GM23338 (cell line): Measurements from ENCODE around the gene FN3K. TPM values are rescaled to one million over a fixed set of nuclear protein-coding genes. Genes with fewer than 3 reads are reported as not detected.

Experiments
- ATAC-seq: fragments of 200-7000 bp; cut with Tn5 transposase; 3 replicates; pipeline ENCODE4 v1.9.1; 2020
- DNase-seq: peaks from one replicate; pipeline ENCODE4 v3.0.0-alpha.2; 2015; ENCODE audit warnings: low spot score
- H2AFZ ChIP-seq: fragments of 200-600 bp; sonication (generic); 2 replicates; pipeline ENCODE4 v1.8.0; 2016; ENCODE audit warnings: antibody characterized with exemption, mild to moderate bottlenecking, moderate library complexity
- H3F3A ChIP-seq: fragments of 200-600 bp; sonication (generic); replicated peaks from 2 replicates; pipeline ENCODE4 v1.8.0; 2017; ENCODE audit warnings: antibody characterized with exemption, mixed run types, low read depth
- H3K27ac ChIP-seq: fragments of 200-600 bp; sonication (generic); 2 replicates; pipeline ENCODE4 v1.6.1; 2016; ENCODE audit warnings: low read depth
- H3K27me3 ChIP-seq: fragments of 200-600 bp; sonication (generic); 2 replicates; pipeline ENCODE4 v1.8.0; 2016; ENCODE audit warnings: mild to moderate bottlenecking, mixed run types, moderate library complexity; ENCODE audit not compliant: insufficient read depth
- H3K36me3 ChIP-seq: fragments of 200-600 bp; sonication (generic); 2 replicates; pipeline ENCODE4 v1.8.0; 2016; ENCODE audit warnings: mild to moderate bottlenecking; ENCODE audit not compliant: insufficient read depth
- H3K4me1 ChIP-seq: fragments of 200-600 bp; sonication (generic); 2 replicates; pipeline ENCODE4 v1.8.0; 2016; ENCODE audit warnings: mild to moderate bottlenecking, moderate library complexity; ENCODE audit not compliant: insufficient read depth
- H3K4me2 ChIP-seq: fragments of 200-600 bp; sonication (generic); 2 replicates; pipeline ENCODE4 v1.7.1; 2017; ENCODE audit warnings: mixed run types
- H3K4me3 ChIP-seq: fragments of 200-600 bp; sonication (generic); 2 replicates; pipeline ENCODE4 v1.6.1; 2016; ENCODE audit warnings: mixed run types
- H3K79me2 ChIP-seq: fragments of 200-600 bp; sonication (generic); replicated peaks from 2 replicates; pipeline ENCODE4 v1.8.0; 2017; ENCODE audit warnings: mild to moderate bottlenecking; ENCODE audit not compliant: insufficient read depth
- H3K9me2 ChIP-seq: fragments of 200-600 bp; sonication (generic); 2 replicates; pipeline ENCODE4 v1.8.0; 2017; ENCODE audit not compliant: insufficient read depth
- H4K20me1 ChIP-seq: fragments of 200-600 bp; sonication (generic); replicated peaks from 2 replicates; pipeline ENCODE4 v1.8.0; 2017; ENCODE audit warnings: mild to moderate bottlenecking; ENCODE audit not compliant: insufficient read depth
- H3K27ac Mint-ChIP-seq: 2 replicates; pipeline ENCODE4 v1.8.0; 2020; ENCODE audit warnings: inconsistent platforms, mild to moderate bottlenecking, moderate library complexity, mixed read lengths
- H3K27me3 Mint-ChIP-seq: 3 replicates; pipeline ENCODE4 v1.8.0; 2022; ENCODE audit warnings: low read depth, mild to moderate bottlenecking, moderate library complexity, mixed read lengths, inconsistent platforms; ENCODE audit not compliant: insufficient read depth, poor library complexity
- H3K36me3 Mint-ChIP-seq: 3 replicates; pipeline ENCODE4 v1.8.0; 2021; ENCODE audit warnings: low read depth, mild to moderate bottlenecking, inconsistent platforms, moderate library complexity, mixed read lengths
- H3K4me1 Mint-ChIP-seq: 3 replicates; pipeline ENCODE4 v1.8.0; 2020; ENCODE audit warnings: mild to moderate bottlenecking, inconsistent platforms, mixed read lengths
- H3K4me3 Mint-ChIP-seq: 3 replicates; pipeline ENCODE4 v1.8.0; 2021; ENCODE audit warnings: moderate library complexity, mild to moderate bottlenecking, inconsistent platforms, mixed read lengths
- H3K9me3 Mint-ChIP-seq: 3 replicates; pipeline ENCODE4 v1.8.0; 2020; ENCODE audit warnings: moderate library complexity, mild to moderate bottlenecking, inconsistent platforms, mixed read lengths
- CREB1 ChIP-seq: fragments of 250-450 bp; sonication (Bioruptor Pico); IDR thresholded peaks from 2 replicates; pipeline ENCODE4 v1.5.0; 2020; ENCODE audit warnings: low read depth, mild to moderate bottlenecking, moderate library complexity
- EZH2 ChIP-seq: fragments of 200-600 bp; sonication (generic); IDR thresholded peaks from one replicate; pipeline ENCODE4 v1.8.0; 2017; ENCODE audit warnings: antibody characterized with exemption, mild to moderate bottlenecking, low read depth; ENCODE audit not compliant: unreplicated experiment
- EZH2phosphoT487 ChIP-seq: fragments of 200-600 bp; sonication (generic); IDR thresholded peaks from one replicate; pipeline ENCODE4 v1.8.1; 2018; ENCODE audit warnings: antibody characterized with exemption; ENCODE audit not compliant: unreplicated experiment
- NANOG ChIP-seq: IDR thresholded peaks from 2 replicates; pipeline ENCODE4 v1.6.1; 2016; ENCODE audit warnings: antibody characterized with exemption, borderline replicate concordance
- REST ChIP-seq: IDR thresholded peaks from one replicate; pipeline ENCODE4 v1.6.1; 2018; ENCODE audit warnings: antibody characterized with exemption; ENCODE audit not compliant: unreplicated experiment
- STAT1 ChIP-seq: IDR thresholded peaks from one replicate; pipeline ENCODE4 v1.6.1; 2016; ENCODE audit warnings: antibody characterized with exemption; ENCODE audit not compliant: unreplicated experiment
- ZNF114 ChIP-seq: fragments of 250-450 bp; sonication (Bioruptor Pico); IDR thresholded peaks from 2 replicates; pipeline ENCODE4 v1.5.0; 2020; ENCODE audit warnings: mild to moderate bottlenecking, moderate library complexity
- ZNF462 ChIP-seq: fragments of 250-450 bp; sonication (Bioruptor Pico); IDR thresholded peaks from 2 replicates; pipeline ENCODE4 v1.5.0; 2020; ENCODE audit warnings: mild to moderate bottlenecking, moderate library complexity
- polyA plus RNA-seq: library from polyadenylated mRNA; unstranded; fragments of >200 nt; fragmentation: Nextera tagmentation; extraction: Ambion mirVana; gene quantifications from 2 replicates; pipeline ENCODE4 v1.2.1, GENCODE V29; 2016
- total RNA-seq: library from RNA; depleted of rRNA; stranded (reverse); fragments of >200 nt; shearing (Covaris generic); gene quantifications from 2 replicates; pipeline ENCODE4 v1.2.3, GENCODE V29; 2014
- TF ChIP-seq, protein P1 (sequence below): IDR thresholded peaks from 2 replicates; pipeline ENCODE4 v1.6.1; 2016; ENCODE audit warnings: antibody characterized with exemption

Gene FN3K
- total and polyA plus RNA-seq, 2 experiments from 2014 or later = 5.3 to 12.9 TPM

GRCh38 chr17:82686366-82687324 lies 48.8 kb upstream of the FN3K start:
- Histone ChIP-seq H3K4me1 (no peaks in the 10 kb centered on the region), H3K27ac (no peak overlapping the region; the same call in 1 of the 2 replicates), H3K79me2 (no peaks in the 10 kb centered on the region), H4K20me1 (no peaks in the 10 kb centered on the region), H3K4me3 (no peak overlapping the region), H3K36me3 (no peaks in the 10 kb centered on the region), H3F3A (no peaks in the 10 kb centered on the region), H2AFZ (no peak overlapping the region), H3K9me2 (no peaks in the 10 kb centered on the region), H3K4me2 (no peak overlapping the region), H3K27me3 (no peaks in the 10 kb centered on the region)
- Mint-ChIP-seq H3K9me3 (peaks cover 8% of the 10 kb centered on the region; the same call in 2 of the 3 replicates), H3K4me1 (no peaks in the 10 kb centered on the region; the same call in 2 of the 3 replicates), H3K27ac (no peak overlapping the region; the same call in 1 of the 2 replicates), H3K36me3 (no peaks in the 10 kb centered on the region), H3K27me3 (no peaks in the 10 kb centered on the region), H3K4me3 (no peak overlapping the region; the same call in 2 of the 3 replicates)
- DNase-seq = no peak
- no peak for ATAC-seq
- TF ChIP-seq ZNF114 (no peak), EZH2phosphoT487 (no peak), CREB1 (CRISPR knock-in tag) (no peak), REST (no peak)
- TF ChIP-seq, protein P1, sequence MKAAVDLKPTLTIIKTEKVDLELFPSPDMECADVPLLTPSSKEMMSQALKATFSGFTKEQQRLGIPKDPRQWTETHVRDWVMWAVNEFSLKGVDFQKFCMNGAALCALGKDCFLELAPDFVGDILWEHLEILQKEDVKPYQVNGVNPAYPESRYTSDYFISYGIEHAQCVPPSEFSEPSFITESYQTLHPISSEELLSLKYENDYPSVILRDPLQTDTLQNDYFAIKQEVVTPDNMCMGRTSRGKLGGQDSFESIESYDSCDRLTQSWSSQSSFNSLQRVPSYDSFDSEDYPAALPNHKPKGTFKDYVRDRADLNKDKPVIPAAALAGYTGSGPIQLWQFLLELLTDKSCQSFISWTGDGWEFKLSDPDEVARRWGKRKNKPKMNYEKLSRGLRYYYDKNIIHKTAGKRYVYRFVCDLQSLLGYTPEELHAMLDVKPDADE = no peak

DNA sequence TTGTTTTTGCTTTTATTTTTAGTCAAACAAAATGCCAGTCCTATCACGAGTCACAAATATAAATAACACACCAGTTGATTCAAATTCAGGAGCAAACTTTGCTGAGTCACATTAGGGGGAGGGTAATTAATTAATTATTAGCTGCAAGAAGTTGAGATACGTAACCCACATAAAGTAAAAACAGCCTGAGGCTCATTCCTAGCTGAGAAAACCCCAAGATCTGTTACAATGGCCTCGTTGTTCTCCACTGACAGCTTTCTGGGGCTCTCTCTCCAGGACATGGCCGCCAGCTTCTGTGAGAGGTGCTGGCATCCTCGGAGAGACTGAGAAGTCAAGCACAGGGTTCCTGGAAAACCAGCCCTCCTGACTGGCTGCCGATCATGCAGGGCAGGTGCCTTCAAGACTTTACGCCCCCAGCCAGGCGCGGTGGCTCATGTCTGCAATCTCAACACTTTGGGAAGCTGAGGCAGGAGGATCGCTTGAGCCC lies 48.0 kb upstream of the FN3K start:
- Mint-ChIP-seq H3K27me3 (no peaks in the 10 kb centered on the region), H3K4me3 (no peak overlapping the region; the same call in 2 of the 3 replicates), H3K27ac (no peak overlapping the region; the same call in 1 of the 2 replicates), H3K9me3 (0 out of 3 replicates have a peak, but pooled peaks cover under 1% of the 10 kb centered on the region), H3K36me3 (no peaks in the 10 kb centered on the region), H3K4me1 (no peaks in the 10 kb centered on the region; the same call in 2 of the 3 replicates)
- H3K4me1 ChIP-seq = no peaks in the 10 kb centered on the region
- no peak overlapping the region for H3K4me3 ChIP-seq
- no peaks in the 10 kb centered on the region for H3K9me2 ChIP-seq
- no peaks in the 10 kb centered on the region for H3K79me2 ChIP-seq
- no peak; the same call in 2 of the 3 replicates for ATAC-seq
- DNase-seq = no peak
- no peaks in the 10 kb centered on the region for H3K36me3 ChIP-seq
- H2AFZ ChIP-seq = no peak overlapping the region
- H3F3A ChIP-seq = no peaks in the 10 kb centered on the region
- H3K27me3 ChIP-seq = no peaks in the 10 kb centered on the region
- H3K4me2 ChIP-seq = no peak overlapping the region
- H3K27ac ChIP-seq = no peak overlapping the region; the same call in 1 of the 2 replicates
- no peaks in the 10 kb centered on the region for H4K20me1 ChIP-seq
- TF ChIP-seq STAT1 = no peak
- no peak for TF ChIP-seq ZNF462 (CRISPR knock-in tag)
- TF ChIP-seq CREB1 (CRISPR knock-in tag) = no peak
- no peak for TF ChIP-seq NANOG
- TF ChIP-seq EZH2 = no peak
